ENCODE data around the gene ABCC9. TPM values are rescaled to one million over a fixed set of nuclear protein-coding genes. Genes with fewer than 3 reads are reported as not detected.
"Not testable (repeated sequence)": the region's sequence is repeated elsewhere in the genome, so short reads cannot be mapped to it uniquely, and the experiment has no call there.

Gene ABCC9
- total RNA-seq, 2 donors from 2014 or later, result 0.22 TPM; not detected in 1

DNA sequence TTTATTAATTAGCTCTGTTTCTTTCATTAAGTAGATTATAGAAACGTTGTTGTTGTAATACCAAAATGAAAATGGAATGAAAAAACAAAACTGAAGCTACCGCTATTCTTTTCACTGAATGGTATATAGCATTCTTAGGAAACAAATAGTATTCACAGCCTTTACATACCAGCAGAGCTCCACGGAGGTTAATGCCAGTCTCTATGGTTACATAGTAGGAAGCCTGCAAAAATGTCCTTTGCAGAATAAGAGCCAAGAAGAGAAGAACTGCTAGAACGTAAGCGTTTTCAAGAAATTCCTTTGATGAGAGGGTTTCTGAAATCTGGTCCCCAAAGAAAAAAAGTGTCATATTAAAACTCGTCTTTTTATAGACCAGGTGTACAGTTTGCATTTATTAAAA lies 30.6 kb downstream of the ABCC9 start:
- DNase-seq, result no peak
- no peaks in the 10 kb centered on the region for H3K36me3 Mint-ChIP-seq (ENCODE audit: low read depth)
- Histone ChIP-seq H3K27ac (ENCODE audit: low read depth, low read length) (no peak overlapping the region), H3K9me3 (ENCODE audit: control insufficient read depth, low read length) (no peaks in the 10 kb centered on the region), H3K27me3 (ENCODE audit: control insufficient read depth, insufficient read depth, low read length, poor library complexity, severe bottlenecking) (no peaks in the 10 kb centered on the region), H3K9ac (ENCODE audit: extremely low read depth, low read length, poor library complexity, severe bottlenecking) (no peak overlapping the region), H3K4me1 (ENCODE audit: control insufficient read depth, insufficient read depth, low read length) (no peaks in the 10 kb centered on the region), H3K4me3 (ENCODE audit: low read length) (no peak overlapping the region), H3K36me3 (ENCODE audit: control insufficient read depth, insufficient read depth, low read length) (no peaks in the 10 kb centered on the region)
- 56 to 80% methylated on average over 1 to 5 of the region's 6 CpGs for WGBS, 2 experiments (ENCODE audit: insufficient coverage in 1 of 2, insufficient read length in 1 of 2)
- TF ChIP-seq CTCF (conservative IDR thresholded peaks at IDR 0.05), result no peak
- H3K9me3 Mint-ChIP-seq, result no peaks in the 10 kb centered on the region
- H3K27ac Mint-ChIP-seq, result no peak overlapping the region
- no peaks in the 10 kb centered on the region for H3K4me1 Mint-ChIP-seq
- H3K27me3 Mint-ChIP-seq (ENCODE audit: insufficient read depth), result no peaks in the 10 kb centered on the region
- no peak overlapping the region for H3K4me3 Mint-ChIP-seq

- H3K9ac ChIP-seq (ENCODE audit: extremely low read depth, low read length, poor library complexity, severe bottlenecking), result no peak overlapping the region
- 91 to 98% methylated on average over 4 to 6 of the region's 6 CpGs for WGBS, 2 experiments (ENCODE audit: insufficient coverage in 1 of 2, insufficient read length in 1 of 2)
- Mint-ChIP-seq H3K27me3 (ENCODE audit: insufficient read depth) (peaks cover 6% of the 10 kb centered on the region), H3K4me3 (no peak overlapping the region), H3K9me3 (peaks cover 11% of the 10 kb centered on the region), H3K4me1 (no peaks in the 10 kb centered on the region), H3K36me3 (ENCODE audit: low read depth) (no peaks in the 10 kb centered on the region), H3K27ac (no peak overlapping the region)
- no peaks in the 10 kb centered on the region for H3K4me1 ChIP-seq (ENCODE audit: control insufficient read depth, insufficient read depth, low read length)
- no peaks in the 10 kb centered on the region for H3K27me3 ChIP-seq (ENCODE audit: control insufficient read depth, insufficient read depth, low read length, poor library complexity, severe bottlenecking)
- no peak overlapping the region for H3K27ac ChIP-seq (ENCODE audit: low read depth, low read length)
- H3K4me3 ChIP-seq (ENCODE audit: low read length), result no peak overlapping the region
- peak; percentile 42 for TF ChIP-seq CTCF (conservative IDR thresholded peaks at IDR 0.05)
- H3K36me3 ChIP-seq (ENCODE audit: control insufficient read depth, insufficient read depth, low read length), result no peaks in the 10 kb centered on the region
- DNase-seq, result no peak
- no peaks in the 10 kb centered on the region for H3K9me3 ChIP-seq (ENCODE audit: control insufficient read depth, low read length)
These were observed 33.0 kb downstream of the ABCC9 start for GRCh38 chr12:21907948-21908837.

DNA sequence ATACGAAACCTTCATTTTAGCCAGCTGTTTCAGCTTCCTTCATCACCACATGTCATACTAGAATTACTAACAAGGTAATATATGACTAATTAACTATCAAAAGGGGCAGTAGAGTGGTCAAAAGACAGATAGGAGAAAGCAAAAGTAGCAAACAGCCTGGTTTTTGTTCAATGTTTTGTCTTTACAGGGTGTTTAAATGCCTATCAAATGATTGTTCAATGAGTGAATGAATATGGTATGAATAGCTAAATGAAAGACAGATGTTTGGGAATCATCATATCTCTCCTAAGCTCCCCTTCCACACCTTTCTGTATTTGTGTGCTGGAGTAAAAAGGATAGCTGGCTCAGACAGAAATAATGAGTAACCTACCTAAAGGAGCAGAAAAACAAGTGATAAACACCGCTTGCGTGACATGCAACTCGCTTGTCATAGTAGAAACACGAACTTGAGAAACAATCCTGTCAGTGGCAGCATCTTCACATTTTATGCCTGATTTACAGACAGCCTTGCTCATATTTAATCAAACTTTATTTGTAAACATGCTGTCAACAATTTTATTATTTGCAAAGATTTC lies 34.2 kb downstream of the ABCC9 start:
- Histone ChIP-seq H3K27me3 (ENCODE audit: control insufficient read depth, insufficient read depth, low read length, poor library complexity, severe bottlenecking) (no peaks in the 10 kb centered on the region), H3K4me1 (ENCODE audit: control insufficient read depth, insufficient read depth, low read length) (no peaks in the 10 kb centered on the region), H3K9me3 (ENCODE audit: control insufficient read depth, low read length) (no peaks in the 10 kb centered on the region), H3K36me3 (ENCODE audit: control insufficient read depth, insufficient read depth, low read length) (no peaks in the 10 kb centered on the region), H3K9ac (ENCODE audit: extremely low read depth, low read length, poor library complexity, severe bottlenecking) (no peak overlapping the region), H3K4me3 (ENCODE audit: low read length) (no peak overlapping the region), H3K27ac (ENCODE audit: low read depth, low read length) (no peak overlapping the region)
- no peaks in the 10 kb centered on the region for H3K4me1 Mint-ChIP-seq
- peaks cover 11% of the 10 kb centered on the region for H3K9me3 Mint-ChIP-seq
- H3K4me3 Mint-ChIP-seq, result no peak overlapping the region
- H3K27ac Mint-ChIP-seq, result no peak overlapping the region
- no peaks in the 10 kb centered on the region for H3K36me3 Mint-ChIP-seq (ENCODE audit: low read depth)
- WGBS, 2 experiments (ENCODE audit: insufficient coverage in 1 of 2, insufficient read length in 1 of 2), result 95 to 96% methylated on average over 4 of the region's 5 CpGs
- no peak for DNase-seq
- no peak for TF ChIP-seq CTCF (conservative IDR thresholded peaks at IDR 0.05)
- H3K27me3 Mint-ChIP-seq (ENCODE audit: insufficient read depth), result peaks cover 13% of the 10 kb centered on the region

- not testable (repeated sequence) for H3K4me1 Mint-ChIP-seq; H3K4me3 ChIP-seq (ENCODE audit: low read length); H3K9ac ChIP-seq (ENCODE audit: extremely low read depth, low read length, poor library complexity, severe bottlenecking); H3K27me3 ChIP-seq (ENCODE audit: control insufficient read depth, insufficient read depth, low read length, poor library complexity, severe bottlenecking); H3K9me3 ChIP-seq (ENCODE audit: control insufficient read depth, low read length); H3K27ac Mint-ChIP-seq; H3K36me3 Mint-ChIP-seq (ENCODE audit: low read depth); H3K4me1 ChIP-seq (ENCODE audit: control insufficient read depth, insufficient read depth, low read length); H3K36me3 ChIP-seq (ENCODE audit: control insufficient read depth, insufficient read depth, low read length); H3K27ac ChIP-seq (ENCODE audit: low read depth, low read length); DNase-seq; H3K4me3 Mint-ChIP-seq
- peaks cover 19% of the 10 kb centered on the region for H3K27me3 Mint-ChIP-seq (ENCODE audit: insufficient read depth)
- WGBS, 2 experiments (ENCODE audit: insufficient coverage in 1 of 2, insufficient read length in 1 of 2), result 86 to 100% methylated on average over 5 to 9 of the region's 9 CpGs
- peaks cover 29% of the 10 kb centered on the region for H3K9me3 Mint-ChIP-seq
These were observed 41.7 kb downstream of the ABCC9 start for GRCh38 chr12:21899532-21899931.
